ENCODE measurements around the gene BCAS3. TPM values are rescaled to one million over a fixed set of nuclear protein-coding genes. Genes with fewer than 3 reads are reported as not detected.
"Not testable (repeated sequence)": the region's sequence is repeated elsewhere in the genome, so short reads cannot be mapped to it uniquely, and the experiment has no call there.

Gene BCAS3
- total RNA-seq, 2 donors from 2014 or later: 28.0 to 37.7 TPM

DNA sequence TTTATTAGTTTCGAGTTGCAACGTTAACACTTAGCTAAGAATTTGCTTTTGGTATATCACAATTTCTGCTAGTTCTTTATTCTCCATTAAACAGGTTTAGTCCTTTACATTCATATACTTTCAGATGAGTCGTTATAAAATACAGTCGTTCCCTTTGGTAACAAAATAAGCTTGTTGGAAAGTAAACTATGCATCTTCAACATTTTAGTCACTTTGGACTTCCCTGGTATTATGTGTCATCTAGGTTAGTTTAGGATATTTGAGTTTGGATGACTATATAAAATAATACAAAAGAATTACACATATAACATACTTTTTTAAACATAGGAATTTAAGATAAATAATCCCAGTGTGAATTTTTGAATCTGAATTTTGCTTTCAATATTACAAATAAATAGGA lies 351.5 kb downstream of the BCAS3 start:
- TF ChIP-seq, protein P1, sequence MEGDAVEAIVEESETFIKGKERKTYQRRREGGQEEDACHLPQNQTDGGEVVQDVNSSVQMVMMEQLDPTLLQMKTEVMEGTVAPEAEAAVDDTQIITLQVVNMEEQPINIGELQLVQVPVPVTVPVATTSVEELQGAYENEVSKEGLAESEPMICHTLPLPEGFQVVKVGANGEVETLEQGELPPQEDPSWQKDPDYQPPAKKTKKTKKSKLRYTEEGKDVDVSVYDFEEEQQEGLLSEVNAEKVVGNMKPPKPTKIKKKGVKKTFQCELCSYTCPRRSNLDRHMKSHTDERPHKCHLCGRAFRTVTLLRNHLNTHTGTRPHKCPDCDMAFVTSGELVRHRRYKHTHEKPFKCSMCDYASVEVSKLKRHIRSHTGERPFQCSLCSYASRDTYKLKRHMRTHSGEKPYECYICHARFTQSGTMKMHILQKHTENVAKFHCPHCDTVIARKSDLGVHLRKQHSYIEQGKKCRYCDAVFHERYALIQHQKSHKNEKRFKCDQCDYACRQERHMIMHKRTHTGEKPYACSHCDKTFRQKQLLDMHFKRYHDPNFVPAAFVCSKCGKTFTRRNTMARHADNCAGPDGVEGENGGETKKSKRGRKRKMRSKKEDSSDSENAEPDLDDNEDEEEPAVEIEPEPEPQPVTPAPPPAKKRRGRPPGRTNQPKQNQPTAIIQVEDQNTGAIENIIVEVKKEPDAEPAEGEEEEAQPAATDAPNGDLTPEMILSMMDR (conservative IDR thresholded peaks at IDR 0.05): no peak
- H3K27ac ChIP-seq (ENCODE audit: low read depth, low read length): no peak overlapping the region
- Mint-ChIP-seq H3K27ac (no peak overlapping the region), H3K27me3 (ENCODE audit: insufficient read depth) (peaks cover 1% of the 10 kb centered on the region), H3K4me3 (no peak overlapping the region), H3K9me3 (no peaks in the 10 kb centered on the region), H3K36me3 (ENCODE audit: low read depth) (no peaks in the 10 kb centered on the region), H3K4me1 (no peaks in the 10 kb centered on the region)
- WGBS, 2 experiments (ENCODE audit: insufficient coverage in 1 of 2, insufficient read length in 1 of 2): 98 to 100% methylated on average over 2 to 4 of the region's 4 CpGs
- no peak overlapping the region for H3K9ac ChIP-seq (ENCODE audit: extremely low read depth, low read length, poor library complexity, severe bottlenecking)
- peaks cover 4% of the 10 kb centered on the region for H3K27me3 ChIP-seq (ENCODE audit: control insufficient read depth, insufficient read depth, low read length, poor library complexity, severe bottlenecking)
- DNase-seq: no peak
- H3K36me3 ChIP-seq (ENCODE audit: control insufficient read depth, insufficient read depth, low read length): no peaks in the 10 kb centered on the region
- no peaks in the 10 kb centered on the region for H3K4me1 ChIP-seq (ENCODE audit: control insufficient read depth, insufficient read depth, low read length)
- H3K9me3 ChIP-seq (ENCODE audit: control insufficient read depth, low read length): no peaks in the 10 kb centered on the region
- no peak overlapping the region for H3K4me3 ChIP-seq (ENCODE audit: low read length)

DNA sequence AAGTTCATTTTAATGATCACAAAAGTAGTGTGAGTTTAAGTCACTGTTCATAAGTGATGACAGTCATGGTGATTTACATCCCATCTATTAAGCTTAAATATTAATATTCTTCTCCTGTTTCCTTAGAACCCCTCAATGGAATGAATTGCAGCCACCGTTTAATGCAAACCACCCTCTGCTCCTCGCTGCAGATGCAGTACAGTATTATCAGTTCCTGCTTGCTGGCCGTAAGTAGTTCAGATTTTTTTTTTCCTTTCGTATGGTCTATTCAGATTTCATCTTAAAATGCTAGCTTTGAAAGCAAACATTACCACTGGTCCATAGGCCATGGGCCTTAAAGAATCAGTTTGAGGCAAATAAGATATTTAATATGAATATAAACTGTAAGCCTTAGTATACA lies 363.0 kb downstream of the BCAS3 start:
- Histone ChIP-seq H3K27ac (ENCODE audit: low read depth, low read length) (no peak overlapping the region), H3K4me1 (ENCODE audit: control insufficient read depth, insufficient read depth, low read length) (no peaks in the 10 kb centered on the region), H3K9ac (ENCODE audit: extremely low read depth, low read length, poor library complexity, severe bottlenecking) (no peak overlapping the region), H3K4me3 (ENCODE audit: low read length) (no peak overlapping the region), H3K9me3 (ENCODE audit: control insufficient read depth, low read length) (no peaks in the 10 kb centered on the region), H3K36me3 (ENCODE audit: control insufficient read depth, insufficient read depth, low read length) (no peaks in the 10 kb centered on the region), H3K27me3 (ENCODE audit: control insufficient read depth, insufficient read depth, low read length, poor library complexity, severe bottlenecking) (no peaks in the 10 kb centered on the region)
- no peak for DNase-seq
- Mint-ChIP-seq H3K27ac (no peak overlapping the region), H3K9me3 (no peaks in the 10 kb centered on the region), H3K27me3 (ENCODE audit: insufficient read depth) (no peaks in the 10 kb centered on the region), H3K4me1 (no peaks in the 10 kb centered on the region), H3K4me3 (no peak overlapping the region), H3K36me3 (ENCODE audit: low read depth) (peaks cover 18% of the 10 kb centered on the region)
- 86 to 94% methylated on average over 2 to 4 of the region's 4 CpGs for WGBS, 2 experiments (ENCODE audit: insufficient coverage in 1 of 2, insufficient read length in 1 of 2)
- TF ChIP-seq, protein P1 (conservative IDR thresholded peaks at IDR 0.05): no peak

DNA sequence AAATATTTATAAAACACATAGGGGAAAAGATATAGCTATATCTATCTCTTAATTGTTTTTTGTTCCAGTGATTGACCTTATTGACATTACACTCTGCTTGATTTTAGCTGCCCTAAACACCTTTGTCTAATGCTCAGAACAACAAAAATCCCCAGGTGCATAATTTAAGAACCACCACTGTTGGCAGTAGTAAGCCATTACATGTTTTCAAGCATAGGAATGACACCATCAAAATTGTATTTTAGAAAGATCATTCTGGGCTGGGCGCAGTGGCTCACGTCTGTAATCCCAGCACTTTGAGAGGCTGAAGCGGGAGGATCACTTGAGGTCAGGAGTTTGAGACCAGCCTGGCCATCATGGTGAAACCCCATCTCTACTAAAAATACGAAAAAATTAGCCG lies 364.7 kb downstream of the BCAS3 start:
- H3K9me3 Mint-ChIP-seq; H3K4me3 Mint-ChIP-seq; H3K4me3 ChIP-seq (ENCODE audit: low read length); H3K9ac ChIP-seq (ENCODE audit: extremely low read depth, low read length, poor library complexity, severe bottlenecking); DNase-seq; H3K27ac ChIP-seq (ENCODE audit: low read depth, low read length); H3K4me1 ChIP-seq (ENCODE audit: control insufficient read depth, insufficient read depth, low read length); H3K27me3 Mint-ChIP-seq (ENCODE audit: insufficient read depth); H3K36me3 ChIP-seq (ENCODE audit: control insufficient read depth, insufficient read depth, low read length); H3K27ac Mint-ChIP-seq; H3K4me1 Mint-ChIP-seq; H3K9me3 ChIP-seq (ENCODE audit: control insufficient read depth, low read length); H3K27me3 ChIP-seq (ENCODE audit: control insufficient read depth, insufficient read depth, low read length, poor library complexity, severe bottlenecking): not testable (repeated sequence)
- 91 to 96% methylated on average over 5 of the region's 5 CpGs for WGBS, 2 experiments (ENCODE audit: insufficient coverage in 1 of 2, insufficient read length in 1 of 2)
- H3K36me3 Mint-ChIP-seq (ENCODE audit: low read depth): peaks cover 18% of the 10 kb centered on the region
- TF ChIP-seq, protein P1 (conservative IDR thresholded peaks at IDR 0.05): peak; percentile 34
